ENCODE data around the gene MTHFD2L. TPM values are rescaled to one million over a fixed set of nuclear protein-coding genes. Genes with fewer than 3 reads are reported as not detected.
"Not testable (repeated sequence)": the region's sequence is repeated elsewhere in the genome, so short reads cannot be mapped to it uniquely, and the experiment has no call there.

The MTHFD2L gene
- polyA plus RNA-seq, 3 donors, result 18.8 to 24.7 (median 23.6) TPM

GRCh38 chr4:74123065-74123728, 34.7 kb upstream of the MTHFD2L start:
- no peak for DNase-seq

- no peak for DNase-seq
These were observed 32.9 kb upstream of the MTHFD2L start for GRCh38 chr4:74125029-74125428.

- DNase-seq, result no peak
These were observed 30.2 kb upstream of the MTHFD2L start for GRCh38 chr4:74127745-74128144.

GRCh38 chr4:74130843-74131242, 27.1 kb upstream of the MTHFD2L start:
- DNase-seq, result not testable (repeated sequence)

- DNase-seq, result not testable (repeated sequence)
These were observed 25.7 kb upstream of the MTHFD2L start for GRCh38 chr4:74132188-74132587.

GRCh38 chr4:74132944-74133343, 25.0 kb upstream of the MTHFD2L start:
- DNase-seq, result no peak

GRCh38 chr4:74133786-74134499, 24.0 kb upstream of the MTHFD2L start:
- DNase-seq, result peak; percentile 61

GRCh38 chr4:74134500-74134852, 23.4 kb upstream of the MTHFD2L start:
- no peak for DNase-seq

- no peak for DNase-seq
These were observed 11.3 kb upstream of the MTHFD2L start for GRCh38 chr4:74146581-74147129.

GRCh38 chr4:74148205-74148604, 9.7 kb upstream of the MTHFD2L start:
- DNase-seq, result no peak

GRCh38 chr4:74152836-74153235, 5.1 kb upstream of the MTHFD2L start:
- DNase-seq, result no peak

- no peak for DNase-seq
These were observed 1.4 kb upstream of the MTHFD2L start for GRCh38 chr4:74156521-74156920.

- DNase-seq, result no peak
These were observed 764 bp upstream of the MTHFD2L start for GRCh38 chr4:74157154-74157553.

- no peak for DNase-seq
These were observed 686 bp downstream of the MTHFD2L start for GRCh38 chr4:74158466-74159142.

GRCh38 chr4:74159143-74159709, 1.3 kb downstream of the MTHFD2L start:
- DNase-seq, result no peak

- no peak for DNase-seq
These were observed 3.9 kb downstream of the MTHFD2L start for GRCh38 chr4:74161666-74162450.

- no peak for DNase-seq
These were observed 8.2 kb downstream of the MTHFD2L start for GRCh38 chr4:74166135-74166534.

GRCh38 chr4:74166818-74167217, 8.9 kb downstream of the MTHFD2L start:
- DNase-seq, result no peak

GRCh38 chr4:74167585-74167984, 9.7 kb downstream of the MTHFD2L start:
- no peak for DNase-seq

GRCh38 chr4:74168841-74169240, 10.9 kb downstream of the MTHFD2L start:
- DNase-seq, result no peak

- DNase-seq, result no peak
These were observed 15.4 kb downstream of the MTHFD2L start for GRCh38 chr4:74173321-74173720.

- DNase-seq, result no peak
These were observed 16.5 kb downstream of the MTHFD2L start for GRCh38 chr4:74174421-74174820.
